SIG-M5 (cell line): Measurements from ENCODE around the gene PGA4.
"Not testable (repeated sequence)": the region's sequence is repeated elsewhere in the genome, so short reads cannot be mapped to it uniquely, and the experiment has no call there.

Experiments used
- DNase-seq: peaks from one replicate; lab custom pipeline; 2025; lab: John Stamatoyannopoulos, UW

The PGA4 gene

GRCh38 chr11:61204502-61205059 lies 17.6 kb upstream of the PGA4 start:
- DNase-seq, result not testable (repeated sequence)

- not testable (repeated sequence) for DNase-seq
Observed at GRCh38 chr11:61207636-61208310, 14.4 kb upstream of the PGA4 start.

GRCh38 chr11:61210629-61211028 lies 11.5 kb upstream of the PGA4 start:
- not testable (repeated sequence) for DNase-seq

- DNase-seq, result not testable (repeated sequence)
Observed at GRCh38 chr11:61211327-61211952, 10.7 kb upstream of the PGA4 start.

DNA sequence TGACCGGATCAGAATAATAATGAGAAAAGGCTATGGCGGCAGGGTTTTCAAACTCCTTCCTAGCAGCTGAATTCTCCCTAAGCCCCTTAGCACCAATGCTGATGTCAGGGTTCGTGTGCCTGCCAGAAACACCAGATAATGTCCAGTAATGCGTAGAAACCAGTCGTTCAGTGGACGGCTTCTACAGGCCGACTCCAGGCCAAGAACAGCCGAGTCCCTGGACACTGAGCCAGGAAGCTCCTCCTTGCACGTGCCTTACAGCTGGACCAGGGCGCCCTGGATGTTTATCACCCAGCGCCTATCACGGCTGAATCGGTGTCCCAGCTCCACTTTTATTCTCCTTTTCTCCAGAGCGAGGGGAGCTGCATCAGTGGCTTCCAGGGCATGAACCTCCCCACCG lies 9.9 kb upstream of the PGA4 start:
- not testable (repeated sequence) for DNase-seq

DNA sequence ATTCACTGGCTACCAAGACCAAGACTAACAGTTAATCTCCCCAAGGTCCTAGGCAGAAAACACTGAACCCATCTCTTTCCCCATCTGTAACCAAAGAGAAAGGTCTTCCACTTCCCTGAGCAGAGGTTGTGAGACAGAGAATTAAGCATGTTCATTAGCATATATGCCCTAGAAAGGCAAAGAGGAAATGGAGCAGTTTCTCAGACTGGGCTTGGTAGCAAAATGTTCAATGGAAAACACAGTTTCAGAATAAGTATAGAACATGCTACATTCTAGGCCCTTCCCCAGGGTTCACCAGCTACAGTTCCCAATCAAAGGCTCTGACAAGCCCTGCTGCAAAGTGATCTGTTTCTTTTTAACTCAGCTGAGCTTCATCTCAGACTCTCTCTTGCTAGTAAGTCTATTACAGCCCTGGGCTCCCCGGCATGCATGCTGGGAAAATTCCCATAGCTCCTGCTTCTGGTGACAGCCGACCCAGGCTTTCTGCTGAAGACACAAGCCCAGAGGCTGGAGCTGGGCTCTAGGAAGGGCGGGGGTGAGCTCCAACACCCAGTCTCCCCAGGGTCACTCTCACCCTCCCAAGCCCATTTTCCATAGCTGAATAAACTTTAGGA lies 8.3 kb upstream of the PGA4 start:
- DNase-seq, result not testable (repeated sequence)

GRCh38 chr11:61218306-61218705 lies 3.8 kb upstream of the PGA4 start:
- DNase-seq, result not testable (repeated sequence)

DNA sequence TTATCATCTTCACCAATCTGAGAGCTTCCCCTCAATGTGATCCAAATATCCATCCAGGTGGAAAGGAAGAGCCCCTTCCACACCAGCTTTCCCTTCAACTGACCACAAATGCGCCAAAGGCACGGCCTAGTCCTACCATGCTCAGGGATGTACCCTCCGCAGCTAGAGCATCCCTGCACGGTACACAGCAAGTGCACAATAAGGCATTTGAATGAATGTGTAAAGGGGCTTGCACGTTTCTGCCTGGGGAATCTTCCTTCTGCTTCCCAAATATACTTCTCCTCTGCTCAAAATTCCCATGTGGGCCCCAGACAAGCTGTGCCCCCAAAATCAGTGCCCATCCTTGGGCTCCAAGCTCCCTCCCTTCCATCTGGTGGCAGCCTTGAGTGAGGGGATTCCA lies 3.1 kb upstream of the PGA4 start:
- DNase-seq, result not testable (repeated sequence)

- not testable (repeated sequence) for DNase-seq
Observed at GRCh38 chr11:61222692-61223091, 545 bp downstream of the PGA4 start.

GRCh38 chr11:61226457-61227137 lies 4.5 kb downstream of the PGA4 start:
- not testable (repeated sequence) for DNase-seq

DNA sequence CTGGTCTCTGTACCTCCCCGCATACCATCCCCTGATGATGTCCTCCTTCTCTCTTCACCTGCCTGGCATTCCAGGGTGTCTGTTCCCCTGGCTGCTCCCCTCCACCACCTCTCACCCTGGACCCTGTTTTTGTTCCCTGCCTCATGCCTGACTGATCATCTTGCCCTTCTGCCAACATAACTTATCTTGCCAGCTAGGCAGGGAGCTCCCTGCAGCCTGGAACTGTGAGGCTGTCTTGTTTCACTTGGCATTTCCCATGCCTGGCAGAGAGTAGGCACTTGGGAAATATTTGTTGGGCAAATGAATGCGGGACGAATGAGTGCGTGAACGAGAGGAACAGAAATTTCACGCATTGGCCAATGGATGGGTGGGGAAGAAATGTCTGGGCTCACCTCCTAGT lies 7.3 kb downstream of the PGA4 start:
- DNase-seq, result not testable (repeated sequence)

DNA sequence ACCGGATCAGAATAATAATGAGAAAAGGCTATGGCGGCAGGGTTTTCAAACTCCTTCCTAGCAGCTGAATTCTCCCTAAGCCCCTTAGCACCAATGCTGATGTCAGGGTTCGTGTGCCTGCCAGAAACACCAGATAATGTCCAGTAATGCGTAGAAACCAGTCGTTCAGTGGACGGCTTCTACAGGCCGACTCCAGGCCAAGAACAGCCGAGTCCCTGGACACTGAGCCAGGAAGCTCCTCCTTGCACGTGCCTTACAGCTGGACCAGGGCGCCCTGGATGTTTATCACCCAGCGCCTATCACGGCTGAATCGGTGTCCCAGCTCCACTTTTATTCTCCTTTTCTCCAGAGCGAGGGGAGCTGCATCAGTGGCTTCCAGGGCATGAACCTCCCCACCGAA lies 8.9 kb downstream of the PGA4 start:
- not testable (repeated sequence) for DNase-seq

DNA sequence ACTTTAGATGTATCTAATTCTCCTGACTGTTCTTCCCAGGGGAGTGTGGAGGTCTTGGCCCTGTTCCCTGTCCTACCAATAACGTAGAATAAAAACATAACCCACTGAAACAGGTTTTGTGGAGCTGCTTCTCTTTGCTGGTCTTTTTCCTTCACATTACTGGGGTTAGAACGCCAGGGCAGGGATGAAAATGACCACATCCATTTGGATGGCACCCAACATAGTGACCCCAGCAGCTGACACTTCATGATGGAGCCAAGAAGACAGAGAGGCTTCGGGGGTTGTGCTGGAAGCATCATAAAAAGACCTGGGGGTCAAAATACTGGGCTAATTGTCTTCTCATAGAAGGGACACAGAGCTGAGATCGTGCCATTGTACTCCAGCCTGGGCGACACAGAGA lies 9.4 kb downstream of the PGA4 start:
- DNase-seq, result not testable (repeated sequence)

GRCh38 chr11:61232548-61233145 lies 10.5 kb downstream of the PGA4 start:
- DNase-seq, result not testable (repeated sequence)

DNA sequence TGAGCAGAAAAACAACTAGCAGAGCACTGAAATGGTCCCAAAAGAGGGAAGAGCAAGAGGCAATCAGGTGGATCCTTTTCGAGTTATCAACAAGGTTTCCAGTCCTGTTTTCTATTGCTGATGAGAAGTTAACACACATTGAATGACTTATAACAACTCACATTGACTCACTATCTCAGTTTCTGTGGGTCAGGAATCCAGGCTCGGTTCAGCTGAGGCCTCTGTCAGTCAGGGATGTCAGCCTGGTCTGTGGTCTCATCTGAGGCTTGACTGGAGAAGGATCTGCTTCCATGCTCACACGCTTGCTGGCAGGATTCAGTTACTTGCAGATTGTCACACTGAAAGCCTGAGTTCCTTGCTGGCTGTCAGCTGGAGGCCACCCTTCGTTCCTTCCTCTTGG lies 15.0 kb downstream of the PGA4 start:
- DNase-seq, result not testable (repeated sequence)

DNA sequence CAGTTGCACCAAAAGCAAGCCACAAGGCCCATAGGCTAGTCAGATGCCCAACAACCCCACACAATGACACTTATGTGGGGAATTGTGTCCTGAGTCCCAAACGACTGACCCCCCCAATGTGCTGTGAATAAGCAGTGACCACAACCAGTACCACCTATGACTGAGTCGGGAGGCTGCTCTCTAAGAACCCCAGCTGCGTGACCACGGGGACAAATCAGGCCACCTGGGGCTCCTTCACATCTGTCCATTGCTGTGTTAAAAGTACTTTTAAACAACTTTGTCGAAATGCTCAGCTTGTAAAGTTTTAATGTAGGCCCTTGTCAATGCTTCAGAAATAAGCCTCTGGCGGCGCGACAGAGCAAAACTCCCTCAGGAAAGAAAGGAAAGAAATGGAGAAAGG lies 18.1 kb downstream of the PGA4 start:
- not testable (repeated sequence) for DNase-seq

- not testable (repeated sequence) for DNase-seq
Observed at GRCh38 chr11:61240875-61241274, 18.7 kb downstream of the PGA4 start, which contains the start of gene PGA5. PGA5 (plus strand) TSS chr11:61241175; CDS start chr11:61241227, 52 bp downstream.

DNA sequence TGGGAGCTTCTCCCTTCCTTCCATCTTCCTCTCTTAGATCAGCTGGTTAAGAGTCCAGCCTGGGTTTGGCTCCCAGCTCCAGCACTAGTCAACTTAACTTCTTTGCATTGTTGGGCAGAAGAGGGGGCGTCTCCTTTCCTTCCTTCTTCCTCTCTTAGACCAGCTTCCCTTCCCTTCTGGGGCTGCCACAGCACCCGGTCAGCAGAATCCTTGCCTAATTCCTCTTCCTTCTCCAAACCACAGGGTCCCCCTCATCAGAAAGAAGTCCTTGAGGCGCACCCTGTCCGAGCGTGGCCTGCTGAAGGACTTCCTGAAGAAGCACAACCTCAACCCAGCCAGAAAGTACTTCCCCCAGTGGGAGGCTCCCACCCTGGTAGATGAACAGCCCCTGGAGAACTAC lies 19.4 kb downstream of the PGA4 start:
- DNase-seq, result not testable (repeated sequence)

DNA sequence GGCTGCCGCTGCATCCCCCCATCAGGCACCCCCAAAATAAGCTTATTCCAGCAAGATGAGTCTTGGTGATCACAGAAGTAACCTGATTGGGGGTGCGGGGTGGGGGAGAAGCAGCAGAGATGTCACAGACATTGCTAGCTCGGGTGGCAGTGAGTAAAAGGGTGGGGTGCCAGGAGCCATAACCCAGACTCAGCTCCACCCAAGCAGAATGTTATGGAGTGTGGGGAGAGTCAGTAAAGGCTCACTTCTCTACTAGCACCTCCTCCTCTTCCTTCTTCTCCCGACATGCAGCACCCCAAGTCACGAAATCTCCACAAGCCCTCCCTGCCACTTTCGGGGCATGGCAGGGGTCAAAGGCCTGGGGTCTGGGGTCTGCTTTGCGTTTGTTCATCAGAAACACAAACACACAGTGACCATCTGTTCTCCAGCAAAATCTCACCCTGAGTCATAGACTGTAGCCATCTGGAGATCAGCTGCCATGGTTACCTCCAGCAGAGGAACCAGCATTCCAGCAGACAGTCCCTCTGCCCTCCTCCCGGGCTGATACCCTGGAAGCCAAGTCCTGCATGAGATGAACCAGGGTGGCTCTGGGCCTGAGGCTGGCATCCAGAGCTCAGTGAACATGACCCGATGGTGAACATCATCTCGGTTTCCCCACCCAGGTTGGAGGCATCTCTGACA lies 23.3 kb downstream of the PGA4 start:
- DNase-seq, result not testable (repeated sequence)

DNA sequence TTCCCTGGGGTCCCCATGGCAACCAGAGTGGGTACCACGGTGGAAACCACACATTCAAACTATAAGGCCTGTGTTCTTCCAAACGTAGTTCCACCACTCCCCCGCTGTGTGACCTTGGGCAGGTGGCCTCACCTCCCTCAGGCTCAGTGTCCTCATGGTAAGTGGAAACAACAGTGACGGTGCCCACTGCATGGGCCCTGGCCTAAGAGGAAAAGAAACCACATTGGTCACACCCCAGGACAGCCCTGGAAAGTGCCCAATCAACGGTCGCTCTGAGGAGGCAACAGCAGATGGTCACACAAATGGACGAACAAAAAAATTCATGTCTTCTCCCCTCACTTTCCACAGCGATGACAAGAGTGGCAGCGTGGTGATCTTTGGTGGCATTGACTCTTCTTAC lies 25.9 kb downstream of the PGA4 start:
- DNase-seq, result not testable (repeated sequence)

DNA sequence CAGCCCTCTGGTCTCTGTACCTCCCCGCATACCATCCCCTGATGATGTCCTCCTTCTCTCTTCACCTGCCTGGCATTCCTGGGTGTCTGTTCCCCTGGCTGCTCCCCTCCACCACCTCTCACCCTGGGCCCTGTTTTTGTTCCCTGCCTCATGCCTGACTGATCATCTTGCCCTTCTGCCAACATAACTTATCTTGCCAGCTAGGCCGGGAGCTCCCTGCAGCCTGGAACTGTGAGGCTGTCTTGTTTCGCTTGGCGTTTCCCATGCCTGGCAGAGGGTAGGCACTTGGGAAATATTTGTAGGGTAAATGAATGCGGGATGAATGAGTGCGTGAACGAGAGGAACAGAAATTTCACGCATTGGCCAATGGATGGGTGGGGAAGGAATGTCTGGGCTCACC lies 27.1 kb downstream of the PGA4 start:
- DNase-seq, result not testable (repeated sequence)
